Activated effector memory CD4-positive, alpha-beta T cell treated with anti-CD3 and anti-CD28 coated beads, Interleukin-2, amount 50 U/mL, for 16 hours (primary cell): Measurements from ENCODE around the gene ERCC2.
A peak's percentile ranks its signal among the peaks of the same experiment; 100 is the strongest.
"Not testable (repeated sequence)": the region's sequence is repeated elsewhere in the genome, so short reads cannot be mapped to it uniquely, and the experiment has no call there.

Experiments
- DNase-seq: peaks from one replicate; pipeline ENCODE4 v3.0.0-alpha.2; 2020

The ERCC2 gene

GRCh38 chr19:45370410-45371204 lies at the start of gene ERCC2:
Gene ERCC2 (minus strand): TSS chr19:45370573. CDS start chr19:45370540, 33 bp downstream.
- peak; percentile 100 for DNase-seq

- DNase-seq: no peak
Measured at GRCh38 chr19:45419895-45420294, 49.5 kb upstream of the ERCC2 start.

- no peak for DNase-seq
Measured at GRCh38 chr19:45419396-45419795, 49.0 kb upstream of the ERCC2 start.

DNA sequence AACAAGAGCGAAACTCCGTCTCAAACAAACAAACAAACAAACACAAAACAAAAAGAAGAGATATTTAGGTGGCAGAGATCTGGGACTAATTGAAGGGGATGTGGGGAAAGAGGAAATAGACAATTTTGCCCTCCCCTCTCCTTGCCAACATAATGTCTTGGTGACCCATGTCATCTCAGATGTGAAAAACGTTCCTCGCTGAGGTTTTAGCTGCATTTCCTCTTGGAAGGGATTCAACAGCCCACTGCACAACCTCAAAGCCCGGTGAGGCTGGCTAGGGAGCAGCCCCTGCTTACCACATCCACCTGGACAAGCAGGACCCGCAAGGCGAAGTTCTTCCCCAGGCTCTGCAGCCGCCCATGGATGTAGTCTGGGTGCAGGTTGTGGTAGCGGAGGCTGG lies 48.4 kb upstream of the ERCC2 start:
- DNase-seq: no peak

- no peak for DNase-seq
Measured at GRCh38 chr19:45417151-45417550, 46.8 kb upstream of the ERCC2 start.

DNA sequence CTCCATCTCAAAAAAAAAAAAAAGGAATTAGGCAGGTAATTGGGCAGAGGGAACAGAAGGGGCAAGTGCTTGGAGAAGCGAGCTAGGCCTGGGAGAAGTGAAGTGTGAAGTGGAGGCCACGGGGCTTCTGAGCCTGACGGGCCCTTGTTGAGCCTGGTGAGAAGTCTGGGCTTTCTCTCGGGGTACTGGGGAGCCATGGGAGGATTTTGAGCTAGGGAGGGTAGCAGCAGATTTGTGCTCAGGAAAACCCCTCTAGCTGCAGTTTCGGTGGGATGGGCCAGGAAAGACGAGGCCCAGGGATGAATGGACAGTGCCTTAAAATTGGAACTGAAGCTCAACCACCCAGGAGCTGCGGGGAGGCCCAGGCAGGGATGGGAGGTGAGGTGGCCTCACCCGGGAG lies 44.1 kb upstream of the ERCC2 start:
- DNase-seq: no peak

- no peak for DNase-seq
Measured at GRCh38 chr19:45413497-45413896, 43.1 kb upstream of the ERCC2 start.

GRCh38 chr19:45410330-45410729 lies 40.0 kb upstream of the ERCC2 start:
- DNase-seq: not testable (repeated sequence)

GRCh38 chr19:45409557-45409920 lies 39.2 kb upstream of the ERCC2 start:
- DNase-seq: no peak

DNA sequence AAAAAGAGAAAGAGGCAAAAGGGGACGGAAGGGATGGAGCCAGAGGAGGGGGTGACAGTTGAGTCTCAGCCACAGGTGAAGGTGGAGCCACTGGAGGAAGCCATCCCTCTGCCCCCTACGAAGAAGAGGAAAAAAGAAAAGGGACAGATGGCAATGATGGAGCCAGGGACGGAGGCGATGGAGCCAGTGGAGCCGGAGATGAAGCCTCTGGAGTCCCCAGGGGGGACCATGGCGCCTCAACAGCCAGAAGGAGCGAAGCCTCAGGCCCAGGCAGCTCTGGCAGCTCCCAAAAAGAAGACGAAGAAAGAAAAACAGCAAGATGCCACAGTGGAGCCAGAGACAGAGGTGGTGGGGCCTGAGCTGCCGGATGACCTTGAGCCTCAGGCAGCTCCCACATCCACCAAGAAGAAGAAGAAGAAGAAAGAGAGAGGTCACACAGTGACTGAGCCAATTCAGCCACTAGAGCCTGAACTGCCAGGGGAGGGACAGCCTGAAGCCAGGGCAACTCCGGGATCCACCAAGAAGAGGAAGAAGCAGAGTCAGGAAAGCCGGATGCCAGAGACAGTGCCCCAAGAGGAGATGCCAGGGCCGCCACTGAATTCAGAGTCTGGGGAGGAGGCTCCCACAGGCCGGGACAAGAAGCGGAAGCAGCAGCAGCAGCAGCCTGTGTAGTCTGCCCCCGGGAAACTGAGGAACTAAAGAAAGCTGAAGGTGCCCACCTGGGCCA lies 38.6 kb upstream of the ERCC2 start:
- DNase-seq: no peak

DNA sequence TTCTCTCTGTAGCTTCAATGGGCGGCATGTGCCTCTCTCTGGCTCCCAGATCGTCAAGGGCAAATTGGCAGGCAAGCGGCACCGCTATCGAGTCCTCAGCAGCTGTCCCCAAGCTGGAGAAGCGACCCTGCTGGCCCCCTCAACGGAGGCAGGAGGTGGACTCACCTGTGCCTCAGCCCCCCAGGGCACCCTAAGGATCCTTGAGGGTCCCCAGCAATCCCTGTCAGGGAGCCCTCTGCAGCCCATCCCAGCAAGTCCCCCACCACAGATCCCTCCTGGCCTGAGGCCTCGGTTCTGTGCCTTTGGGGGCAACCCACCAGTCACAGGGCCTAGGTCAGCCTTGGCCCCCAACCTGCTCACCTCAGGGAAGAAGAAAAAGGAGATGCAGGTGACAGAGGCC lies 37.7 kb upstream of the ERCC2 start:
- DNase-seq: no peak

- not testable (repeated sequence) for DNase-seq
Measured at GRCh38 chr19:45407585-45407984, 37.2 kb upstream of the ERCC2 start.

DNA sequence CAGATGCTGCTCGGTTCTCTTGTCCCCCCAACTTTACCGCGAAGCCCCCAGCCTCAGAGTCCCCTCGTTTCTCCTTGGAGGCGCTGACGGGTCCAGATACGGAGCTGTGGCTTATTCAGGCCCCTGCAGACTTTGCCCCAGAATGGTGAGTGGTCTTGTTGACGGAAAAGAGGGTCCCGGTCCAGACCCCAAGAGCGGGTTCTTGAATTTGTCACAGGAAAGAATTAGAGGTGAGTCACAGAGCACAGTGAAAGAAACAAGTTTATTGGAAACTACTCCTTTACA lies 36.7 kb upstream of the ERCC2 start:
- no peak for DNase-seq

DNA sequence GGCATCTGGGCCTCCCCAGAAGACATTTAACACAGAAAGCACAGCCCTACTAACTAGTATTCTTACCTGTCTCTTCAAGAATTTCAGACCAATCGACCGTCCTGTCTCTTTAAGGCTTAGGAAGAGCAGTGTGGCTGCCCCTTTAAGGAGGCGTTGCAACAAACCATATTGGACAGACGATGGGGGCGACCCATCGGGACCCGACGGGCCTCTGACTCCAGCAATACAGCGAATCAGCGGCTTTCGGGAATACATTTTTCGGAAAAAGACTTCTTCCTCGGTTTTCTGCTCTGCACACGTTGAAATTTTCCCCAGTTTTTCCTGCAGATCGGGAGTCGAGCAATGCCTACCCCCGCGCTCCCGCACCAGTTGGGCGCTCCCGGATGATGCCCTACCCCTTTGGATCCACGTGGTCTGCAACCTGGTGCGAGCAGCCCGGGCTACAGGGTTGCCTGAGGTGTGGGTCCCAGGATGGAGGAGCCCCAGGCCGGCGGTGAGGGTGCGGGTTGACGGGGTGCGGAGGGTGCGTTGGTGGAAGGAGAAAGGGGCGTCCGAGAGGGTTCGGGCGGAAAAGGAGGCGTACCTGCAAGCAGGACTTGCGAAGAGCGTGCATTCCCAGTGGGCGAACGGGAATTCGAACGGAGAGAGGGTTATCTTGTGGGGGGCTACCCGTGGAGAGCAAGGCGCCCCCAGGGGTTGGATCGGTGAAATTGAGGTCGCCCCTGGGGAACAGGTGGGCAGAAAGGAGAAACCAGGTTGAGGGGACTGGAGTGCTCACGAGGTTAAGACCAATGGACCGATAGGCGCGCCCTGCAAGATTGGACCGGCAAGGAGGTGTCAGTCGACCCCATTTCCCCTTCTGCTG lies 36.1 kb upstream of the ERCC2 start, which contains the start of gene POLR1G:
TSS of gene POLR1G (plus strand) at position 419 of the 865 bp plus-strand sequence. CDS start at position 472, 53 bp downstream.
- DNase-seq: peak; percentile 92

- peak; percentile 94 for DNase-seq
Measured at GRCh38 chr19:45405435-45406225, 35.3 kb upstream of the ERCC2 start.

DNA sequence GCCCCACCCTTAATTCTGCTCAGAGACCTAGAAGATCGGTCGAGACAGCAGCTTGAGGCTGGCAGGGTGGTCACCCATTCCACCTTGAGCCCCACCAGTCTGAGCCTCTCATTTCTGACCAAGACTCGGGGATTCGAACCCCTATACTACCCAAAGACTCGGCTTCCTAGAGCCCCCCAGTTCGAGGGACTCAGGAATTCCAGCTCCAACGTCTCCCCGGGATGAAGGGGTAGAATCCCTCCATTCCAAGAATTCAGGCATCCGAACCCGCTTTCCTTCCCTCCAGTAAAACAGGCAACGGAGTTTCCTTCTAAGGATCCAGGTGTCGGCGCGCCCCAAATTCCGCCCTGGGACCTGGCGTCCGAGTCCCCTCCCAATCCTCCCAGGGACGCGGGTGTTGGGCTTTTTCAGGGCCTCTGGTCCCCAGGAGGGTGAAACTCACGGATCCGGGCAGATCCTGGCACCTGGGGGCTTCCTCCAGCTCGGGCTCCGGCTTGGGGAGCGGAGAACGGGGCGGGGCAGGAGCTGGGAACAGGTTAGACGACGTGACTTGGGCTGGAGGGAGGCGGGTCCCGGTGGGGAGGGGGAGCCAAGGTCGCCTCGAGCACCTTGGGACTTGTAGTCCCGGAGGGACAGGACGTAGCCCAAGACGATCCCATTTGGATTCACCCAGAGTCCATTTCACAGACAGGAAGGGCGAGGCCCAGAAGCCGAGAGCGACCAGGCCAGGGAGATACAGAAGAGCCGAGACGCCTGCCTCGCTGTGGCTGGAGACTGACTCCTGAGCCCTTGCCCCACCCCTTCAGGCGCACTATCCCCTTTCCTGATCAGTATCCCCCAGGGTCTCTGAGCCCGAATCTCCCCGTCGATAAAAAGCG lies 34.4 kb upstream of the ERCC2 start, which contains the start of gene PPP1R13L:
TSS of gene PPP1R13L (minus strand) at position 513 of the 878 bp plus-strand sequence. CDS start 6,751 bp downstream, outside the sequence.
- peak; percentile 83 for DNase-seq

GRCh38 chr19:45403781-45404556 lies 33.6 kb upstream of the ERCC2 start:
- peak; percentile 87 for DNase-seq

DNA sequence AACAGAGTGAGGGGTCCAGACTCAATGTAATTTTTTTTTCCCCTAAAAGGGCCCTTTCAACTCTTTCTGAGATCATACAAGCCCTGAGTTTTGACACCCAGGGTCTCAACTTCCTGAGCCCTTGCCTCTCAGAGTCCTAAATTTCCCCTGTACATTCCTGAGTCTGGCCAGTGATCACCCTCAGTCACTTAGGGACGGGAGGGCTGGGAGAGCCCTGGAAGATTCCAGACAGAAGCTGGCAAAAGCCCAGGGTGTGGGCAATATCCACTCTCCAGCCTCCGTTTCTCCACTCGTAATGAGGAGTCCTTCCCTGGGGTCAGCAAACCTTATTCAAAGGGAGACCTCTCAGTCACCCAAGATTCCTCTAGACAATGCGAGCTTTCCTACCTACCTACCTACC lies 32.9 kb upstream of the ERCC2 start:
- no peak for DNase-seq

DNA sequence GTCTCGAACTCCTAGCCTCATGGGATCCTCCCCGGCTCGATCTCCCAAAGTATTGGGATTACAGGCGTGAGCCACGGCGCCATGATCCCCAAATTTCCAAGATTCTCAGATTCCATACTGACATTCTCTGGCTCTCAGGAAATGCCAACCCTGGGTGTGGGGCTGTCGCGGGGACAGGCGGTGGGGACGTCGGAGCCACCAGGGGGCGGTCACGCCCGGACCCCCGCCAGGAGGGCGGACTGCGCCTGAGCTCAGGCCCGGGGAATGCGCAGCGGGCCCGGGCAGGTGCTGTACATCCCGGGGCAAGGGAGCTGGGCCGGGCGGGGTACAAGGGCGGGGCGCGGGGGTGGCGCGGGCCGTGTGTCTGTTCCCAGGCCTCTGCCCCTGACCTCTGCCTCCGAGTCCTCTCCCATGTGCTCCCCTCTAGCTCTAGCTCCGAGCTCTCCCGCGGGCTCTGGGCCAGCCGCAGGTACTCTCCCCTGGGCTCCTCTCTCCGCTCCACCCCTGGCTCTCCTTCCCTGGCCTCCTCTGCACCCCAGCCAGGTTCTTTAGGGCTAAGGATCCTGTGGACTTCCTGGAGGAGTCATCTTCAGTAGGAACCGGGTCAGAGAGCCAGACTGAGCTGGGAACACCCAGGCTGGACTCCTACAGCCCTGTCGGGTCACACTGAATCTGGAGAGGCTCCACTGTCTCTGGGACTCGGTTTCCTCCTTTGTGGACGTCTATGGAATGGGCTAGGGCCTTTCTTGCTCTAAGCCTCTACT lies 32.1 kb upstream of the ERCC2 start:
- peak; percentile 68 for DNase-seq

DNA sequence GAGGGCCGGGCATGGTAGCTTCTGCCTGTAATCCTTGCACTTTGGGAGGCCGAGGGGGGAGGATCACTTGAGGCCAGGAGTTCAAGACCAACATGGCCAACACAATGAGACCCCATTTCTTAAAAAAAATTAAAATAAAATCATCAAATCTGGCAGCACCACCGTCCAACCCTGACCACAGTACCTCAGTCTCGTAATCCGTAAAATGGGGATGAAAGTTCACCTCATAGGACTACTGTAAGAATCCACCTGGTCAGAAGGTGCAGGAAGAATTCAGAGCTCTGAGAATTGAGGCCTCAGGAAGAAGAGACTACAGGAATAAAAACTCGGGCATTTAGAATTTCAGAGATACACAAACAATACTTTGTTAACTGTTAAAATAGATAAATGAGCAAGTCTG lies 31.4 kb upstream of the ERCC2 start:
- DNase-seq: no peak
